GM18867 (cell line): ENCODE measurements around the gene TRIM69.
"Not testable (repeated sequence)": the region's sequence is repeated elsewhere in the genome, so short reads cannot be mapped to it uniquely, and the experiment has no call there.

ENCODE experiments used
- ATAC-seq: cut with Tn5 transposase; IDR thresholded peaks from one replicate; pipeline ENCODE4 v1.9.1; 2021; ENCODE audit warnings: mild to moderate bottlenecking, moderate library complexity; ENCODE audit not compliant: unreplicated experiment

TRIM69 gene

DNA sequence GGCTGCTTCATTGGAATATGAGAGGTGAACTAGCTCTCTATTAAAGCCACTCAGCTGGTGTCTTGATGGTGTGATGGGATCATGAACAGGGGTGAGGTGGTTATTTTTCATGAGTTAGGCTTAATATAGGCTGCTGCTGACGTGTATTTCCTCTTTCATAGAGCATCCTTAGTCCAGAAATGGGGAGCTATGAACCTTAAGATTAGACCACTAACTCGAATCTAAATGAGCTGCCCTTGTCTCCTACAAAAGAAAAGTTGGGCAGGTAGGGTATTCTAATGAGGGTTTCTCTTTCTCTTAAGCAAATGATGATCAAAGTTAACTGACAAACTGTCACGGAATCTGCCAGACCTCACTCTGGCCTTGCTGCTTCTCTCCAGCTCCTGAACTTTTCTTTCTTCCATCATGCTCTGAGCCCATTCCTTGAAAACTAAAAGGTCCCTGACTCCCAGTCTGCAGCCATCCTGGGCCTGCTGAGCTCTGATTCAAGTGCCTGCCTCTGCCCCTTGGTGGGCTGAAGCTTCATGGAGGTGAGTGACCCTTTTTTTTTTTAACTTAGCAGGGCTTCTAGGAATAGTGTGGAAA lies at the start of gene TRIM69:
Gene TRIM69 (plus strand): TSS at position 348 of the 585 bp plus-strand sequence. CDS start 177 bp downstream, at position 525.
- ATAC-seq = peak; percentile 38

DNA sequence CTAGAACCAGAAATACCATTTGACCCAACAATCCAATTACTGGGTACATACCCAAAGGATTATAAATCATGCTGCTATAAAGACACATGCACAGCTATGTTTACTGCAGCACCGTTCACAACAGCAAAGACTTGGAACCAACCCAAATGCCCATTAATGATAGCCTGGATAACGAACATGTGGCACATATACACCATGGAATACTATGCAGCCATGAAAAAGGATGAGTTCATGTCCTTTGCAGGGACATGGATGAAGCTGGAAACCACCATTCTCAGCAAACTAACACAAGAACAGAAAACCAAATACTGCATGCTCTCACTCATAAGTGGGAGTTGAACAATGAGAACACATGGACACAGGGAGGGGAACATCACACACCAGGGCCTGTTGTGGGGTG lies 47.0 kb upstream of the TRIM69 start:
- not testable (repeated sequence) for ATAC-seq

DNA sequence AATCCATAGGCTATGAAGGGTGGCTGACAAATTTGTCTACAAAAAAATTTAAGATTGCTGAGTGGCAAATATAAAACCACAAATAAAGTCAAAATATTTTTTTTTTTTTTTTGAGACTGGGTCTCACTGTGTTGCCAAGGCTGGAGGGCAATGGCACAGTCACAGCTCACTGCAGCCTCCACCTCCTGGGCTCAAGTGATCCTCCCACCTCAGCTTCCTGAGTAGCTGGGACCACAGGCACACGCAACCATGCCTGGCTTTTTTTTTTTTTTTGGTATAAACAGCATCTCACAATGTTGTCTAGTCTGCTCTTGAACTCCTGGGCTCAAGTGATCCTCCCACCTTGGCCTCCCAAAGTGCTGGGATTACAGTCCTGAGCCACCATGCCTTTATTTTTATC lies 46.1 kb upstream of the TRIM69 start:
- ATAC-seq = not testable (repeated sequence)

- no peak for ATAC-seq
Observed at GRCh38 chr15:44692659-44693058, 43.7 kb upstream of the TRIM69 start.

GRCh38 chr15:44694416-44694815 lies 41.9 kb upstream of the TRIM69 start:
- no peak for ATAC-seq

GRCh38 chr15:44695294-44695693 lies 41.0 kb upstream of the TRIM69 start:
- no peak for ATAC-seq

DNA sequence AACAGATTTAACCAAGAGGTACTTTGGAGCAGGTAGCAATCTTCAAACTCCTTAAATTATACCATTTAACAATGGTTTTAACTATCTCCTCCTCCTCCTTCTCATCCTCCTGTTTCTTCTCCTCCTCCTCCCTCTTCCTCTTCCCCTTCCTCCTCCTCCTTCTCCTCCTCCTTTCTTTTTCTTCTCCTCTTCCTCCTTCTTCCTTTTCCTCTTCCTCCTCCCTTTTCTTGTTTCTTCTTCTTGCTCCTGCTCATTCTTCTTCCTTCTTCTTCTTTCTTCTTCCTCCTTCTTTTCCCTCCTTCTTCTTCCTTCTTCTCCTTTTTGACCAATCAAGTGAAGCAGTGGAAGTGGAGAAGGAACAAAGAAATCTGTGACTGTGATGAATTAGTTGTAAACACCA lies 39.3 kb upstream of the TRIM69 start:
- no peak for ATAC-seq

GRCh38 chr15:44698641-44699040 lies 37.7 kb upstream of the TRIM69 start:
- ATAC-seq = no peak

DNA sequence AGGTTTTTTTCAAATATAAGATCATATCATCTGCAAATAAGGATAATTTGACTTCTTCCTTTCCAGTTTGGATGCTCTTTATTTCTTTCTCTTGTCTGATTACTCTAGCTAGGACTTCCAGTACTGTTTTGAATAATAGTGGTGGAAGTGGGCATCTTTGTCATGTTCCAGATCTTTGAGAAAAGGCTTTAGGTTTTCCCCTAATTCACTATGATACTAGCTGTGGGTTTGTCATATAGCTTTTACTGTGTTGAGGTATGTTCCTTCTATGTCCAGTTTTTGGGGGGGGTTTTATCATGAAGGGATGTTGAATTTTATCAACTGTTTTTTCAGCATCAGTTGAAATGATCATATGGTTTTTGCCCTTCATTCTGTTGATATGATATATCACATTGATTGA lies 35.7 kb upstream of the TRIM69 start:
- ATAC-seq = not testable (repeated sequence)

DNA sequence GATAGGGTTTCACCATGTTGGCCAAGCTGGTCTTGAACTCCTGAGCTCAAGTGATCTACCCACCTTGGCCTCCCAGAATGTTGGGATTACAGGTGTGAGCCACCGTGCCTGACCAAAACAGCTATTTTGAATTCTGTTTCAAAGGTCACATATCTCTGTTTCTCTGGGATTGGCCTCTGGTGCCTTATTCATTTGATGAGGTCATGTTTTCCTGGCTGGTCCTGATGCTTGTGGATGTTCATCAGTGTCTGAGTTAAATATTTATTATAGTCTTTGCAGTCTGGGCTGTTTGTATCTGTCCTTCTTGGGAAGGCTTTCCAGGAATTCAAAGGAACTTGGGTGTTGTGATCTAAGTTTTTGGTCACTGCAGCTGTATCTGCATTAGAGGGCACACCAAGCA lies 30.3 kb upstream of the TRIM69 start:
- no peak for ATAC-seq

- ATAC-seq = no peak
Observed at GRCh38 chr15:44706401-44706800, 29.9 kb upstream of the TRIM69 start.

DNA sequence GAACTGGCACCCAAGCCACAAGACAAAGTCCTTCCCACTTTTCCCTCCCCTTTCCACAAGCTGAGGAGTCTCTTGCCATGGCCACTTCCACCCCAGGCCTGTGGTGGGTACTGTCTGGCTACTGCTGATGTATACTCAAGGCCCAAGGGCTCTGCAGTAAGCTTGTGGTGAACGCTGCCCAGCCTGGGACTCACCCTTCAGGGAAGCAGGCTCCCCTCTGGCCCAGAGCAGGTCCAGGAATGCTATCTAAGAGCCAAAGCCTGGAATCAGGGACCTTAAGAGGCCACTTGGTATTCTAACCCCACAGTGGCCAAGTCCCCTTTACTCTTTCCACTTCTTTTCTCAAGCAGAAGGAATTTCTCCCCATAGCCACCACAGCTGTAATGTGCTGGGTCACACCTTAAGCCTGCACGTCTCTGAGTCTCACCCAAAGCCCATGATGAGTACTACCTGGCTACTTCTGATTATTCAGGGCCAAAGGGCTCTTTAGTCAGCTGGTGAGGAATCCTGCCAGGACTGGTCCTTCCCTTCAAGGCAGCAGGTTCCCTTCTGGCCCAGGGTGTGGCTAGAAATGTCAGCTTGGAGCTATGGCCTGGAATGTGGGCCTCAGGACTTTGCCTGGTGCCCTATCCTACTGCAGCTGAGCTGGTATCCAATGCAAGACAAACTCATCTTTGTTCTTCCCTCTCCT lies 29.2 kb upstream of the TRIM69 start:
- no peak for ATAC-seq

GRCh38 chr15:44710236-44711095 lies 25.9 kb upstream of the TRIM69 start:
- ATAC-seq = peak; percentile 26

GRCh38 chr15:44711096-44711742 lies 25.1 kb upstream of the TRIM69 start, which contains the start of the genes B2M and PATL2:
Gene B2M, plus strand, starts transcription at chr15:44711517. Its CDS starts 30 bp downstream, at chr15:44711547.
Gene PATL2, minus strand, starts transcription at chr15:44711323. Its CDS starts 34,833 bp downstream, at chr15:44676490.
- ATAC-seq = peak; percentile 68

DNA sequence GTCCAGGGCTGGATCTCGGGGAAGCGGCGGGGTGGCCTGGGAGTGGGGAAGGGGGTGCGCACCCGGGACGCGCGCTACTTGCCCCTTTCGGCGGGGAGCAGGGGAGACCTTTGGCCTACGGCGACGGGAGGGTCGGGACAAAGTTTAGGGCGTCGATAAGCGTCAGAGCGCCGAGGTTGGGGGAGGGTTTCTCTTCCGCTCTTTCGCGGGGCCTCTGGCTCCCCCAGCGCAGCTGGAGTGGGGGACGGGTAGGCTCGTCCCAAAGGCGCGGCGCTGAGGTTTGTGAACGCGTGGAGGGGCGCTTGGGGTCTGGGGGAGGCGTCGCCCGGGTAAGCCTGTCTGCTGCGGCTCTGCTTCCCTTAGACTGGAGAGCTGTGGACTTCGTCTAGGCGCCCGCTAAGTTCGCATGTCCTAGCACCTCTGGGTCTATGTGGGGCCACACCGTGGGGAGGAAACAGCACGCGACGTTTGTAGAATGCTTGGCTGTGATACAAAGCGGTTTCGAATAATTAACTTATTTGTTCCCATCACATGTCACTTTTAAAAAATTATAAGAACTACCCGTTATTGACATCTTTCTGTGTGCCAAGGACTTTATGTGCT lies 24.5 kb upstream of the TRIM69 start:
- peak; percentile 16 for ATAC-seq

GRCh38 chr15:44712346-44713005 lies 23.9 kb upstream of the TRIM69 start:
- ATAC-seq = no peak

DNA sequence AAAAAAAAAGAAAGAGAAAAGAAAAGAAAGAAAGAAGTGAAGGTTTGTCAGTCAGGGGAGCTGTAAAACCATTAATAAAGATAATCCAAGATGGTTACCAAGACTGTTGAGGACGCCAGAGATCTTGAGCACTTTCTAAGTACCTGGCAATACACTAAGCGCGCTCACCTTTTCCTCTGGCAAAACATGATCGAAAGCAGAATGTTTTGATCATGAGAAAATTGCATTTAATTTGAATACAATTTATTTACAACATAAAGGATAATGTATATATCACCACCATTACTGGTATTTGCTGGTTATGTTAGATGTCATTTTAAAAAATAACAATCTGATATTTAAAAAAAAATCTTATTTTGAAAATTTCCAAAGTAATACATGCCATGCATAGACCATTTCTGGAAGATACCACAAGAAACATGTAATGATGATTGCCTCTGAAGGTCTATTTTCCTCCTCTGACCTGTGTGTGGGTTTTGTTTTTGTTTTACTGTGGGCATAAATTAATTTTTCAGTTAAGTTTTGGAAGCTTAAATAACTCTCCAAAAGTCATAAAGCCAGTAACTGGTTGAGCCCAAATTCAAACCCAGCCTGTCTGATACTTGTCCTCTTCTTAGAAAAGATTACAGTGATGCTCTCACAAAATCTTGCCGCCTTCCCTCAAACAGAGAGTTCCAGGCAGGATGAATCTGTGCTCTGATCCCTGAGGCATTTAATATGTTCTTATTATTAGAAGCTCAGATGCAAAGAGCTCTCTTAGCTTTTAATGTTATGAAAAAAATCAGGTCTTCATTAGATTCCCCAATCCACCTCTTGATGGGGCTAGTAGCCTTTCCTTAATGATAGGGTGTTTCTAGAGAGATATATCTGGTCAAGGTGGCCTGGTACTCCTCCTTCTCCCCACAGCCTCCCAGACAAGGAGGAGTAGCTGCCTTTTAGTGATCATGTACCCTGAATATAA lies 23.0 kb upstream of the TRIM69 start:
- ATAC-seq = no peak

DNA sequence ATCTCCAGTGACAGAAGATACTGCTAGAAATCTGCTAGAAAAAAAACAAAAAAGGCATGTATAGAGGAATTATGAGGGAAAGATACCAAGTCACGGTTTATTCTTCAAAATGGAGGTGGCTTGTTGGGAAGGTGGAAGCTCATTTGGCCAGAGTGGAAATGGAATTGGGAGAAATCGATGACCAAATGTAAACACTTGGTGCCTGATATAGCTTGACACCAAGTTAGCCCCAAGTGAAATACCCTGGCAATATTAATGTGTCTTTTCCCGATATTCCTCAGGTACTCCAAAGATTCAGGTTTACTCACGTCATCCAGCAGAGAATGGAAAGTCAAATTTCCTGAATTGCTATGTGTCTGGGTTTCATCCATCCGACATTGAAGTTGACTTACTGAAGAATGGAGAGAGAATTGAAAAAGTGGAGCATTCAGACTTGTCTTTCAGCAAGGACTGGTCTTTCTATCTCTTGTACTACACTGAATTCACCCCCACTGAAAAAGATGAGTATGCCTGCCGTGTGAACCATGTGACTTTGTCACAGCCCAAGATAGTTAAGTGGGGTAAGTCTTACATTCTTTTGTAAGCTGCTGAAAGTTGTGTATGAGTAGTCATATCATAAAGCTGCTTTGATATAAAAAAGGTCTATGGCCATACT lies 21.1 kb upstream of the TRIM69 start:
- ATAC-seq = no peak
